Lower leg skin (tissue), 4 donors: ENCODE measurements around the gene ELOVL4. TPM values are rescaled to one million over a fixed set of nuclear protein-coding genes. Genes with fewer than 3 reads are reported as not detected.

Experiments used
- DNase-seq, 2 donors: peaks; one replicate each; pipeline ENCODE4 v3.0.0-alpha.2; 2019; ENCODE audit warnings: low spot score in 2 of 2
- H3K4me3 ChIP-seq: fragments of 200-600 bp; sonication (generic); 2 replicates; pipeline ENCODE4 v1.5.1; 2017; ENCODE audit warnings: mild to moderate bottlenecking, low read depth; ENCODE audit not compliant: poor library complexity, severe bottlenecking
- POLR2A ChIP-seq, 2 donors: fragments of 450-650 bp; IDR thresholded peaks; one replicate each; pipeline ENCODE4 v1.6.1; 2016 to 2017; ENCODE audit warnings: antibody characterized with exemption in 2 of 2, mild to moderate bottlenecking in 1 of 2, moderate library complexity in 1 of 2
- WGBS, 2 donors: methylation state at CpG; one replicate each; pipeline ENCODE4 v1.1.5; 2018; 5-methylcytosine and 5-hydroxymethylcytosine counted together
- intact Hi-C: fragments of 100-400 bp; cut with DNase I; formaldehyde crosslinking; loops from one replicate; pipeline ENCODE4 v1.15.0; 2023; ENCODE audit warnings: low total_unique reads
- total RNA-seq, 4 donors: library from RNA; depleted of rRNA; stranded (reverse); fragments of >200 nt; gene quantifications; one replicate each; pipeline ENCODE4 v1.1.0, GENCODE V29; 2016
- TF ChIP-seq, protein P1 (sequence below), 3 donors: fragments of 450-650 bp; IDR thresholded peaks; one replicate each; pipeline ENCODE4 v1.5.1; 2016; ENCODE audit warnings: antibody characterized with exemption in 3 of 3, mild to moderate bottlenecking in 3 of 3, moderate library complexity in 2 of 3

The ELOVL4 gene
- total RNA-seq, 4 donors from 2014 or later: 56.0 to 134 (median 97.6) TPM

DNA sequence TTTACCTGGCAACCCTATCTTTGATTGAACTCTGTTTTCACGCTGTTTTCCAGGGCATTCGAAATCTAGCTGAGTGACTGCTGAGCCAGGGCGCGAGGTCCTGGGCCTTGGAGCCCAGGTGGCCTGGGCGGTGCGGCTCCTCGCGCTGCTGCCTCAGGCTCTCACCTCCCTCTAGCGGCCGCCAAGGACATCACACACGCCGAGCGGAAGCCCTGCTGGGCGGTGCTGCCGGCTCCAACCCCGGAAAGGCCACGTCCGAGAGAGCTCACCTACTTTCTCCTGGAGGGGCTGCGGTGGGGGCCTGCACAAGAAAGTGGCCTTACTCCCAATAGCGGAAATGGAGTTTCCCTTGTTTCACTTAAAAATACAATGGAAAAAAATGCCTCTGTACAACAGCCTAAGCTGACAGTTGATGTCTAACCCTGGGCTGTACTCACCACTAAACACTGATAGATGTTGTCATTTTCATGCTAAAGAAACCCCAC is 77.7 kb downstream of the ELOVL4 start:
- peak; percentile 52 to 93 for DNase-seq
- TF ChIP-seq POLR2A (IDR thresholded peaks at IDR 0.05): no peak
- TF ChIP-seq, protein P1, sequence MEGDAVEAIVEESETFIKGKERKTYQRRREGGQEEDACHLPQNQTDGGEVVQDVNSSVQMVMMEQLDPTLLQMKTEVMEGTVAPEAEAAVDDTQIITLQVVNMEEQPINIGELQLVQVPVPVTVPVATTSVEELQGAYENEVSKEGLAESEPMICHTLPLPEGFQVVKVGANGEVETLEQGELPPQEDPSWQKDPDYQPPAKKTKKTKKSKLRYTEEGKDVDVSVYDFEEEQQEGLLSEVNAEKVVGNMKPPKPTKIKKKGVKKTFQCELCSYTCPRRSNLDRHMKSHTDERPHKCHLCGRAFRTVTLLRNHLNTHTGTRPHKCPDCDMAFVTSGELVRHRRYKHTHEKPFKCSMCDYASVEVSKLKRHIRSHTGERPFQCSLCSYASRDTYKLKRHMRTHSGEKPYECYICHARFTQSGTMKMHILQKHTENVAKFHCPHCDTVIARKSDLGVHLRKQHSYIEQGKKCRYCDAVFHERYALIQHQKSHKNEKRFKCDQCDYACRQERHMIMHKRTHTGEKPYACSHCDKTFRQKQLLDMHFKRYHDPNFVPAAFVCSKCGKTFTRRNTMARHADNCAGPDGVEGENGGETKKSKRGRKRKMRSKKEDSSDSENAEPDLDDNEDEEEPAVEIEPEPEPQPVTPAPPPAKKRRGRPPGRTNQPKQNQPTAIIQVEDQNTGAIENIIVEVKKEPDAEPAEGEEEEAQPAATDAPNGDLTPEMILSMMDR (IDR thresholded peaks at IDR 0.05): peak in 1 of 3 donors; percentile 59
- no peak overlapping the region for H3K4me3 ChIP-seq
- 2 to 4% methylated on average over 20 of the region's 20 CpGs for WGBS, 2 donors
- intact Hi-C loops: loop anchor here (2.0 kb wide), 1 partner anchor 91 kb away; no protein-coding TSS in a partner anchor

- H3K4me3 ChIP-seq: no peak overlapping the region
- TF ChIP-seq, protein P1 (IDR thresholded peaks at IDR 0.05): no peak
- TF ChIP-seq POLR2A (IDR thresholded peaks at IDR 0.05): no peak
- no peak for DNase-seq
- 76 to 79% methylated on average over 6 of the region's 6 CpGs for WGBS, 2 donors
- intact Hi-C loops: loop anchor here (2.0 kb wide), 1 partner anchor 90 kb away; no protein-coding TSS in a partner anchor
Measured at GRCh38 chr6:79869184-79869583, 78.2 kb downstream of the ELOVL4 start.

GRCh38 chr6:79868098-79868722 is 79.1 kb downstream of the ELOVL4 start:
- no peak overlapping the region for H3K4me3 ChIP-seq
- intact Hi-C loops: loop anchor here (2.0 kb wide), 1 partner anchor 89 kb away; no protein-coding TSS in a partner anchor
- 22 to 39% methylated on average over 12 of the region's 12 CpGs for WGBS, 2 donors
- DNase-seq: no peak
- TF ChIP-seq, protein P1 (IDR thresholded peaks at IDR 0.05): no peak
- TF ChIP-seq POLR2A (IDR thresholded peaks at IDR 0.05): no peak

Other genes starting within 250 kb of the ELOVL4 start
- gene TTK, start 57.1 kb upstream of the ELOVL4 start, total RNA-seq: 1 to 10 TPM; 1.4 to 4.5 (median 2.5) TPM
- gene BCKDHB, start 159.1 kb upstream of the ELOVL4 start, total RNA-seq: 10 to 100 TPM in 3 of 4 donors, 1 to 10 TPM in 1; 7.8 to 17.1 (median 11.1) TPM